PC-3 (cell line): ENCODE results near the gene HHAT. TPM values are rescaled to one million over a fixed set of nuclear protein-coding genes. Genes with fewer than 3 reads are reported as not detected.

ENCODE experiments used
- ATAC-seq: fragments of 200-7000 bp; cut with Tn5 transposase; 2 replicates; pipeline ENCODE4 v1.9.1; 2020; ENCODE audit warnings: mild to moderate bottlenecking, moderate library complexity
- BruUV-seq: library from RNA; stranded (reverse); fragments of 400-500 nt; replicated peaks from 2 replicates; lab custom pipeline; 2021; lab: Mats Ljungman, UMichigan
- CTCF ChIA-PET: fragments of 300-600 bp; sonication (Branson Sonifier 250); formaldehyde crosslinking; loops from one replicate; lab custom pipeline; 2022; ENCODE audit warnings: antibody characterized with exemption; lab: Charles Lee
- POLR2A ChIA-PET: fragments of 300-600 bp; sonication (Branson Sonifier 250); formaldehyde crosslinking; loops from one replicate; lab custom pipeline; 2022; ENCODE audit warnings: antibody characterized with exemption; ENCODE audit not compliant: unreplicated experiment; lab: Charles Lee
- DNase-seq: peaks from one replicate; pipeline ENCODE4 v3.0.0-alpha.2; 2015
- H2AFZ ChIP-seq: fragments of 300-600 bp; sonication (generic); 2 replicates; pipeline ENCODE4 v1.6.0; 2016; ENCODE audit warnings: antibody characterized with exemption, low read length
- H3F3A ChIP-seq: fragments of 300-600 bp; sonication (generic); one replicate; pipeline ENCODE4 v1.6.0; 2017; ENCODE audit warnings: antibody characterized with exemption, low read length, control low read depth, mild to moderate bottlenecking; ENCODE audit not compliant: unreplicated experiment
- H3K27ac ChIP-seq: fragments of 300-600 bp; sonication (generic); 2 replicates; pipeline ENCODE4 v1.5.1; 2016; ENCODE audit warnings: mild to moderate bottlenecking, low read length
- H3K27me3 ChIP-seq: fragments of 300-600 bp; sonication (generic); 2 replicates; pipeline ENCODE4 v1.6.1; 2016; ENCODE audit warnings: low read length, mixed read lengths
- H3K36me3 ChIP-seq: fragments of 300-600 bp; sonication (generic); 2 replicates; pipeline ENCODE4 v1.6.1; 2016; ENCODE audit warnings: low read depth, mixed run types, low read length, mixed read lengths
- H3K4me1 ChIP-seq: fragments of 300-600 bp; sonication (generic); 2 replicates; pipeline ENCODE4 v1.5.1; 2016; ENCODE audit warnings: low read length; ENCODE audit not compliant: insufficient read depth
- H3K4me2 ChIP-seq: fragments of 300-600 bp; sonication (generic); 2 replicates; pipeline ENCODE4 v1.6.0; 2016; ENCODE audit warnings: low read length
- H3K4me3 ChIP-seq: fragments of 300-600 bp; sonication (generic); 2 replicates; pipeline ENCODE4 v1.5.1; 2016; ENCODE audit warnings: mild to moderate bottlenecking, low read length, mixed read lengths
- H3K79me2 ChIP-seq: fragments of 300-600 bp; sonication (generic); 2 replicates; pipeline ENCODE4 v1.6.1; 2017; ENCODE audit warnings: low read length, mixed read lengths
- H3K9ac ChIP-seq: fragments of 300-600 bp; sonication (generic); 2 replicates; pipeline ENCODE4 v1.6.0; 2016; ENCODE audit warnings: mild to moderate bottlenecking, low read length
- H3K9me2 ChIP-seq: fragments of 300-600 bp; sonication (generic); replicated peaks from 2 replicates; pipeline ENCODE4 v1.6.1; 2016; ENCODE audit warnings: mixed run types, low read length, mixed read lengths
- H3K9me3 ChIP-seq: fragments of 300-600 bp; sonication (generic); 2 replicates; pipeline ENCODE4 v1.6.1; 2016; ENCODE audit warnings: low read length, mixed read lengths
- H4K20me1 ChIP-seq: fragments of 300-600 bp; sonication (generic); 2 replicates; pipeline ENCODE4 v1.6.1; 2016; ENCODE audit warnings: low read length, mixed read lengths
- CTCF ChIP-seq: fragments of 300-600 bp; sonication (generic); conservative IDR thresholded peaks from 2 replicates; pipeline ENCODE4 v1.5.1; 2017; ENCODE audit warnings: antibody characterized with exemption, low read depth, mild to moderate bottlenecking, low read length
- EZH2 ChIP-seq: fragments of 300-600 bp; sonication (generic); IDR thresholded peaks from one replicate; pipeline ENCODE4 v1.6.1; 2017; ENCODE audit warnings: antibody characterized with exemption, mild to moderate bottlenecking, low read length; ENCODE audit not compliant: unreplicated experiment
- EZH2phosphoT487 ChIP-seq: fragments of 300-600 bp; sonication (generic); IDR thresholded peaks from 2 replicates; pipeline ENCODE4 v1.6.1; 2018; ENCODE audit warnings: mild to moderate bottlenecking, antibody characterized with exemption, low read length, borderline replicate concordance
- intact Hi-C: fragments of 100-400 bp; cut with micrococcal nuclease; formaldehyde crosslinking; loops from 2 replicates; pipeline ENCODE4 v1.9.0; 2023
- total RNA-seq: library from RNA; depleted of rRNA; stranded (reverse); fragments of >200 nt; gene quantifications from 2 replicates; pipeline ENCODE4 v1.2.3, GENCODE V29; 2014

HHAT gene
- total RNA-seq, 1 experiment from 2014 or later, result 3.4 TPM

- no peaks in the 10 kb centered on the region for H3K4me1 ChIP-seq
- no TSS peak for BruUV-seq
- no peaks in the 10 kb centered on the region for H4K20me1 ChIP-seq
- no peaks in the 10 kb centered on the region; the same call in 1 of the 2 replicates for H3K9me2 ChIP-seq
- DNase-seq (no peak), ATAC-seq (no peak)
- H3K9me3 ChIP-seq, result no peaks in the 10 kb centered on the region
- H3K9ac ChIP-seq, result no peak overlapping the region
- no peak overlapping the region for H3K27ac ChIP-seq
- H2AFZ ChIP-seq, result no peak overlapping the region
- ChIA-PET CTCF (no interaction called here), POLR2A (no interaction called here)
- H3K79me2 ChIP-seq, result no peaks in the 10 kb centered on the region
- intact Hi-C loops, result no loop called here
- no peak overlapping the region for H3K4me3 ChIP-seq
- H3K4me2 ChIP-seq, result no peak overlapping the region
- H3F3A ChIP-seq, result no peaks in the 10 kb centered on the region
- H3K36me3 ChIP-seq, result no peaks in the 10 kb centered on the region
- TF ChIP-seq EZH2phosphoT487, result no peak
- TF ChIP-seq EZH2, result no peak
- TF ChIP-seq CTCF, result no peak
- H3K27me3 ChIP-seq, result peaks cover 29% of the 10 kb centered on the region
Measured at GRCh38 chr1:210551899-210552298, 223.2 kb downstream of the HHAT start.

GRCh38 chr1:210553711-210554110, 225.0 kb downstream of the HHAT start:
- no peak overlapping the region for H2AFZ ChIP-seq
- BruUV-seq, result no TSS peak
- H3K36me3 ChIP-seq, result no peaks in the 10 kb centered on the region
- no peak for TF ChIP-seq EZH2
- TF ChIP-seq EZH2phosphoT487, result no peak
- no peak for TF ChIP-seq CTCF
- H3K9me3 ChIP-seq, result no peaks in the 10 kb centered on the region
- no peak overlapping the region for H3K27ac ChIP-seq
- ChIA-PET POLR2A (no interaction called here), CTCF (no interaction called here)
- no peak overlapping the region for H3K4me2 ChIP-seq
- peaks cover 29% of the 10 kb centered on the region for H3K27me3 ChIP-seq
- ATAC-seq (no peak), DNase-seq (no peak)
- H3K9me2 ChIP-seq, result no peaks in the 10 kb centered on the region
- H3K9ac ChIP-seq, result no peak overlapping the region
- no peaks in the 10 kb centered on the region for H4K20me1 ChIP-seq
- H3K4me3 ChIP-seq, result no peak overlapping the region
- intact Hi-C loops, result no loop called here
- H3K4me1 ChIP-seq, result no peaks in the 10 kb centered on the region
- no peaks in the 10 kb centered on the region for H3F3A ChIP-seq
- H3K79me2 ChIP-seq, result no peaks in the 10 kb centered on the region

- Histone ChIP-seq H3K36me3 (no peaks in the 10 kb centered on the region), H3K27me3 (peaks cover 29% of the 10 kb centered on the region), H3K9me2 (no peaks in the 10 kb centered on the region), H3K79me2 (no peaks in the 10 kb centered on the region), H3K27ac (no peak overlapping the region), H3K9me3 (no peaks in the 10 kb centered on the region), H4K20me1 (no peaks in the 10 kb centered on the region), H3K4me3 (no peak overlapping the region), H2AFZ (no peak overlapping the region), H3K4me2 (no peak overlapping the region), H3F3A (no peaks in the 10 kb centered on the region), H3K9ac (no peak overlapping the region), H3K4me1 (no peaks in the 10 kb centered on the region)
- intact Hi-C loops, result no loop called here
- ChIA-PET POLR2A (no interaction called here), CTCF (no interaction called here)
- TF ChIP-seq EZH2 (no peak), CTCF (no peak), EZH2phosphoT487 (no peak)
- ATAC-seq, result no peak
- BruUV-seq, result no TSS peak
- no peak for DNase-seq
Measured at GRCh38 chr1:210554382-210554781, 225.7 kb downstream of the HHAT start.
